CD4-positive, CD25-positive, alpha-beta regulatory T cell (primary cell): ENCODE data around the gene RGS19. TPM values are rescaled to one million over a fixed set of nuclear protein-coding genes. Genes with fewer than 3 reads are reported as not detected.

Experiments used
- ATAC-seq, 2 donors: fragments of 150-1000 bp; cut with Tn5 transposase; one replicate each; pipeline ENCODE4 v1.10.0; 2021; ENCODE audit warnings: low read depth in 2 of 2, moderate number of reproducible peaks in 2 of 2, moderate library complexity in 1 of 2
- DNase-seq, 3 donors: peaks; one replicate each; pipeline versions ENCODE4 v3.0.0 to v3.0.0-alpha.2; 2012 to 2022; ENCODE audit warnings: mixed read lengths in 1 of 3
- H3K27ac ChIP-seq: one replicate; pipeline ENCODE4 v1.7.0; 2013; ENCODE audit warnings: mild to moderate bottlenecking, low read length; ENCODE audit not compliant: insufficient read depth, poor library complexity, severe bottlenecking
- H3K27me3 ChIP-seq: one replicate; pipeline ENCODE4 v1.7.0; 2013; ENCODE audit warnings: low read length; ENCODE audit not compliant: control insufficient read depth, insufficient read depth
- H3K36me3 ChIP-seq: one replicate; pipeline ENCODE4 v1.7.0; 2013; ENCODE audit warnings: mild to moderate bottlenecking, low read length, moderate library complexity; ENCODE audit not compliant: control insufficient read depth, insufficient read depth
- H3K4me1 ChIP-seq: 2 replicates; pipeline ENCODE4 v1.7.0; 2013; ENCODE audit warnings: mild to moderate bottlenecking, low read length; ENCODE audit not compliant: insufficient read depth, control insufficient read depth, poor library complexity, severe bottlenecking
- H3K4me3 ChIP-seq: one replicate; pipeline ENCODE4 v1.7.0; 2013; ENCODE audit warnings: low read depth, mild to moderate bottlenecking, low read length, moderate library complexity
- H3K9me3 ChIP-seq, 2 experiments: 1 replicate in 1 of 2; 2 replicates in 1 of 2; pipeline ENCODE4 v1.7.0; 2013; ENCODE audit warnings: low read length in 2 of 2, mild to moderate bottlenecking in 1 of 2, moderate library complexity in 1 of 2; ENCODE audit not compliant: control insufficient read depth in 2 of 2
- H3K27ac Mint-ChIP-seq, 3 donors: one replicate each; pipeline ENCODE4 v1.8.0; 2020 to 2022; ENCODE audit warnings: mild to moderate bottlenecking in 3 of 3, mixed read lengths in 3 of 3, moderate library complexity in 2 of 3
- H3K27me3 Mint-ChIP-seq: one replicate; pipeline ENCODE4 v1.8.0; 2022; ENCODE audit warnings: mild to moderate bottlenecking, mixed read lengths
- H3K36me3 Mint-ChIP-seq: one replicate; pipeline ENCODE4 v1.8.0; 2020; ENCODE audit warnings: mixed read lengths
- H3K4me1 Mint-ChIP-seq, 4 donors: one replicate each; pipeline ENCODE4 v1.8.0; 2020 to 2022; ENCODE audit warnings: mixed read lengths in 4 of 4, mild to moderate bottlenecking in 1 of 4
- H3K4me3 Mint-ChIP-seq, 4 donors: one replicate each; pipeline ENCODE4 v1.8.0; 2020 to 2022; ENCODE audit warnings: mild to moderate bottlenecking in 4 of 4, mixed read lengths in 4 of 4, moderate library complexity in 3 of 4
- H3K9me3 Mint-ChIP-seq, 7 donors: one replicate each; pipeline ENCODE4 v1.8.0; 2020 to 2022; ENCODE audit warnings: mixed read lengths in 7 of 7, mild to moderate bottlenecking in 3 of 7, moderate library complexity in 2 of 7
- polyA plus RNA-seq, 4 donors: library from polyadenylated mRNA; unstranded; fragments of 300-500 nt; fragmentation: Illumina TruSeq; gene quantifications; one replicate each; pipeline ENCODE4 v1.2.3, GENCODE V29; 2021
- total RNA-seq: library from RNA; stranded (reverse); gene quantifications from one replicate; pipeline ENCODE4 v1.2.3, GENCODE V29; 2022

Gene RGS19
- total and polyA plus RNA-seq, 5 donors from 2014 or later = 50.7 to 105 (median 85.2) TPM

DNA sequence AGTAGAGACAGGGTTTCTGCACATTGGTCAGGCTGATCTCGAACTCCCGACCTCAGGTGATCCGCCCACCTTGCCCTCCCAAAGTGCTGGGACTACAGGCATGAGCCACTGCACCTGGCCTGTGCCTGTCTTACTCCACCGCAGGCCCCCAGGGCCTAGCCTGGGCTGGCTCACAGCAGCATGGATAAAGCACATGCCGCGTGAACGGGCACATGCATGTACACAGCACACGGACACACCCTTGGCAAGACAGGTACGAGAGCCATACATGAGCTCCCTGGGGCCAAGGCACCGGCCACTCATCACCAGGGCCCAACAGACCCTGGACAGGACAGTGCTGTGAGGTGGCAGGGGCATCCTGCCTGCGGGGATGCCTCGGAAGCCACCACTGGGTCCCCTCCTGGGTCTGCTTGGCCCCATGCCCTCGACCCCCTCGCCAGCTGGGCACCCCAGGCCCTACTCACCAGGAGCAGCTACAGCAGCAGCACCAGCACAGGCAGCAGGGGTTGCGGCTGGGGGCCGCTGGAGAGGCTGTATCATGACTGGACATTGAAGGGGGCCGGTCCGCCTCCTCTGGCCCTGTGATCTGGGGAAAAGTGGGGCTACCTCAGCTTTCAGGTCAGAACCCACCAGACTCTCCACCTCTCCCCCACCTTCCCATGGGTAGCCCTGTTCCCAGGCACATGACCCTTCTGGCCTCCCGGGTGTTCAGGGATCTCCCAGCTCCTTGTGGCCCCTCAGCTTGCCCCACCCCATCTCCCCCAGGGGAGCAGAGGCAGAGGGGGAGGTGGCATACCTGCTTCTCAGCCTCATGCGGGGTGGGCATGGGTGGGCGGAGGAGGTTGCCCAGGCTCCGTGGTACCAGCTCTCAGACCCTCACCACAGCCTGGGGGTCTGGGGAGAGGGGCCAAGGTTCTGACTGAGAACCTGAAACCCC, 3.0 kb downstream of the RGS19 start:
- H3K9me3 ChIP-seq = no peaks in the 10 kb centered on the region
- H3K27me3 ChIP-seq = no peaks in the 10 kb centered on the region
- peaks cover 20% of the 10 kb centered on the region for H3K36me3 ChIP-seq
- no peaks in the 10 kb centered on the region for H3K9me3 Mint-ChIP-seq
- H3K4me1 ChIP-seq = peaks cover 38% of the 10 kb centered on the region
- no peak for ATAC-seq
- DNase-seq = no peak
- peak overlapping the region; percentile 29 to 93 (median 48) for H3K4me3 Mint-ChIP-seq
- peak overlapping the region; percentile 68 for H3K27ac ChIP-seq
- H3K4me1 Mint-ChIP-seq = peaks cover 0 to 36% (median 8%) of the 10 kb centered on the region in 4 donors
- H3K27me3 Mint-ChIP-seq = no peaks in the 10 kb centered on the region
- peaks cover 3% of the 10 kb centered on the region for H3K36me3 Mint-ChIP-seq
- H3K4me3 ChIP-seq = no peak overlapping the region
- peak overlapping the region in 1 of 3 donors; percentile 66 for H3K27ac Mint-ChIP-seq

DNA sequence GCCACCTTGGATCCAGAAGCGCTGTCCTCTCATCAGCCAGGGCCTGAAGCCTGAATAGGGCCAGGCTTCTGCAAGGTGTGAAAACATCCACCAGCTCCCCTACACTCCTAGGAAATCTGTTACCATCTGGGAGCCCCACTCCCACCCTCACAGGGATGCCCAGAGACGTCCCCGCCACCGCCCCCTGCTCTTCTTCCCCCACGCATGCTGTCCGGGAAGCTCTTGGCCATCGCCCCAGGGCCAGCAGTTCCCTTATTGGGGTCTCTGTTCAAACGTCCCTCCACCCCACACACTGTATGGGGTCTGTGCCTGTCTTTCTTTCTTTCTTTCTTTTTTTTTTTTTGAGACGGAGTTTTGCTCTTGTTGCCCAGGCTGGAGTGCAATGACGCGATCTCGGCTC, 3.8 kb downstream of the RGS19 start:
- Histone ChIP-seq H3K36me3 (peaks cover 20% of the 10 kb centered on the region), H3K27me3 (no peaks in the 10 kb centered on the region), H3K9me3 (no peaks in the 10 kb centered on the region), H3K4me1 (peaks cover 38% of the 10 kb centered on the region), H3K27ac (no peak overlapping the region), H3K4me3 (no peak overlapping the region)
- Mint-ChIP-seq H3K9me3 (no peaks in the 10 kb centered on the region), H3K4me1 (peaks cover 0 to 33% (median 4%) of the 10 kb centered on the region in 4 donors), H3K27ac (no peak overlapping the region), H3K36me3 (peaks cover 3% of the 10 kb centered on the region), H3K27me3 (no peaks in the 10 kb centered on the region), H3K4me3 (peak overlapping the region in 1 of 4 donors; percentile 13)
- ATAC-seq = no peak
- DNase-seq = no peak

DNA sequence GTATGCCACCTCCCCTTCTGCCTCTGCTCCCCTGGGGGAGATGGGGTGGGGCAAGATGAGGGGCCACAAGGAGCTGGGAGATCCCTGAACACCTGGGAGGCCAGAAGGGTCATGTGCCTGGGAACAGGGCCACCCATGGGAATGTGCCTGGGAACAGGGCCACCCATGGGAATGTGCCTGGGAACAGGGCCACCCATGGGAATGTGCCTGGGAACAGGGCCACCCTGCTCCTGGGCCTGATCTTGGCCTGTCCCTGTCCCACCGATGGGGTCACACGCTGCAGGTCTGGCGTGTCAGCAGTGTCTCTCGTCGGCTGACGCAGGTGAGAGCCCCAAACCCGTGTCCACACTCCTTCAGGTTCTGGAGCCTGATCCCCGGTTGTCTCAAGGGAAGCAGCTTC, 4.4 kb downstream of the RGS19 start:
- Histone ChIP-seq H3K27ac (no peak overlapping the region), H3K27me3 (no peaks in the 10 kb centered on the region), H3K4me3 (no peak overlapping the region), H3K36me3 (peaks cover 20% of the 10 kb centered on the region), H3K4me1 (peaks cover 34% of the 10 kb centered on the region), H3K9me3 (no peaks in the 10 kb centered on the region)
- ATAC-seq (no peak), DNase-seq (no peak)
- peaks cover 3% of the 10 kb centered on the region for H3K36me3 Mint-ChIP-seq
- peak overlapping the region in 2 of 4 donors; percentile 24 to 29 for H3K4me3 Mint-ChIP-seq
- no peaks in the 10 kb centered on the region for H3K9me3 Mint-ChIP-seq
- no peaks in the 10 kb centered on the region for H3K27me3 Mint-ChIP-seq
- H3K4me1 Mint-ChIP-seq = peaks cover 0 to 29% (median 4%) of the 10 kb centered on the region in 4 donors
- no peak overlapping the region for H3K27ac Mint-ChIP-seq

DNA sequence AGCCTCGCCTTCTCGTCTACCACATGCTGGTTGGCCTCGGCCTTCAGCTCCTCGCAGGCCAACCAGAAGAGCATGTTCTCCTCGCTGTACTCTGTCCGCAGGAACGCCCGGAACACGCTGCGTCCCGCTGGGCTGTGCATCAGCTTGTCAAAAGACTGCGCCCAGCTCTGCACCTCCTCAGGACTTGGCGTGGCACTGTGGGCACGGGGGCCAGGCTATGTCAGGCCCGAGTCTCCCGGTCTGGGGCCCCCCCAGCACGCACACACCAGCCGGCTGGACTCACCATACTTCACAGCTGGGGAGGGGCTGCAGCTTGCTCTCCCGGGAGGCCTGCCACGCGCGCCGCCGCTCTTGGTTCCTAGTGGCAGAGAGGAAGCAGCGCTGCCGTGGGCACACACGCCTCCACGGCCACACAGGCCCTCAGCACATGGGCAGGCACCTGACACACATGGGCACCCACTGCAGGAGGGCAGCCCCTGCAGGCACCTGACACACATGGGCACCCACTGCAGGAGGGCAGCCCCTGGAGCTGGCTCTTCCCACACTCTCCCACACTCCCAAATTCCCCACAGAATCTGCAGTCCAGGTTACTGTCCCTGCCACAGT, 5.0 kb downstream of the RGS19 start:
- no peak for ATAC-seq
- Mint-ChIP-seq H3K9me3 (no peaks in the 10 kb centered on the region), H3K27me3 (no peaks in the 10 kb centered on the region), H3K4me1 (peaks cover 0 to 31% (median 4%) of the 10 kb centered on the region in 4 donors), H3K36me3 (peaks cover 3% of the 10 kb centered on the region), H3K27ac (no peak overlapping the region), H3K4me3 (no peak overlapping the region)
- Histone ChIP-seq H3K4me1 (peaks cover 38% of the 10 kb centered on the region), H3K36me3 (peaks cover 20% of the 10 kb centered on the region), H3K4me3 (no peak overlapping the region), H3K27me3 (no peaks in the 10 kb centered on the region), H3K9me3 (no peaks in the 10 kb centered on the region), H3K27ac (no peak overlapping the region)
- DNase-seq = no peak

DNA sequence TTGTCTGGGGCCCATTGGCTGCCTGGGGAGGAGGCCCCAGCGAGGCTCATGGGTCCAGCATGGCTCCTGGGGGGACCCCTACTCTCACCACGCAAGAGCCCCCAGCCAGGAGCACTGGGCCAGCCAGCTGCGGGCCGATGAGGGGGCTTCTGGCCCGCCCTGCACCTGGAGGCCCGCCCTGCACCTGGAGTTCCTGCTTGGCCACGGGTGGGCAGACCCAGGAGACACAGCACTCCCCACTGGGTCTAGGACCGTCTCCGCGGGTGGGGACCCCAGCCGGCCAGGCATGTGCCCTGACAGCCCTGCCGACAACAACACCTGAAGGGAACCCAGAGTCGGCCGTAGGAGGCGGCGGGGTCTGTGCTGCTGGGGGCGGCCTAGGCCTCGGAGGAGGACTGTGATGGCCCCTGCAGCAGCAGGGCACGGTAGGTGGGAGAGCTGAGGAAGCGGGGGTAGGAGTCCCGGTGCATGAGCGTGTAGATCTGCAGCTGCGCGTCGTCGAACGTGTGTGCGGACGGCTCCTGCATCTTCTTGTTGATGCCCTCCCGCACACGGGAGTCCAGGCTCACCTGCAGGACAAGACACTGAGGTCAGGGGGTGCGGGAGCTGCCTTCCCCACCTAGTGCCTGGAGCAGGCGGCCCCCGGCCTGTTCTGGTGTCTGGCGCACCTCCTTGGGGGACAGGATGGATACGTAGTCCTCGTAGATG, 5.7 kb downstream of the RGS19 start:
- no peak for ATAC-seq
- Mint-ChIP-seq H3K4me3 (no peak overlapping the region), H3K27ac (peak overlapping the region in 1 of 3 donors; percentile 66), H3K27me3 (no peaks in the 10 kb centered on the region), H3K36me3 (peaks cover 3% of the 10 kb centered on the region), H3K4me1 (peaks cover 0 to 31% (median 3%) of the 10 kb centered on the region in 4 donors), H3K9me3 (no peaks in the 10 kb centered on the region)
- no peaks in the 10 kb centered on the region for H3K27me3 ChIP-seq
- H3K4me3 ChIP-seq = no peak overlapping the region
- H3K27ac ChIP-seq = no peak overlapping the region
- H3K4me1 ChIP-seq = peaks cover 34% of the 10 kb centered on the region
- DNase-seq = no peak
- H3K9me3 ChIP-seq = no peaks in the 10 kb centered on the region
- peaks cover 20% of the 10 kb centered on the region for H3K36me3 ChIP-seq

DNA sequence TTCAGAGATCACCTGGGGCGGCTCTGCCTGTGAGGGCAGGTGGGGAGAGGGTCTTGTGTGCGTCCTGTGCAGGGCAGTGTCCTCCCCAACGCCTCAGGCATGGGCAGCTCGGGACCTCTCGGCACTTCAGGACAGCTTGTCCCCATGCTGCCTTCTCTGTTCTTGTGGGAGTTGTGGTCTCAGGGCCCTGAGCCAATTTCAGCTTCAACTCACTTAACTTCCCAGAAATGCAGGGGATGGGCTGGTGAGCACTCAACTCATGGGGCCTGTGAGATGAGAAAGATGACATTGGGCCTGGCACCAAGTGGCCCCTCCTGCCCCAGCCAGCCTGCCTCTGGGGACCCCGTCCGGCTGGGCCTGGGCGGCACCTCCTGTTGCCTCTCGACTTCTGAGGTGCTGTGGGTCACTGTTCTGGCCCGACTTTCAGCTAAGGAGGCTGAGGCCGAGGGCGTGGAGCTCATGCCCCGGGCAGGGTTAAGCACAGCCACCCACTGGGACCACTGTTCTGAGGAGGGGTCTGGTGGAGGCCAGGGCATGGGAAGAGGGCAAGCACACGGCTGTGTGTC, 6.7 kb downstream of the RGS19 start:
- no peak overlapping the region for H3K4me3 Mint-ChIP-seq
- H3K4me1 Mint-ChIP-seq = peaks cover 0 to 33% (median under 1%) of the 10 kb centered on the region in 4 donors
- peaks cover 23% of the 10 kb centered on the region for H3K4me1 ChIP-seq
- H3K27me3 Mint-ChIP-seq = no peaks in the 10 kb centered on the region
- ATAC-seq (no peak), DNase-seq (no peak)
- no peaks in the 10 kb centered on the region for H3K27me3 ChIP-seq
- H3K36me3 ChIP-seq = peaks cover 20% of the 10 kb centered on the region
- H3K27ac Mint-ChIP-seq = no peak overlapping the region
- no peaks in the 10 kb centered on the region for H3K9me3 Mint-ChIP-seq
- no peak overlapping the region for H3K4me3 ChIP-seq
- no peaks in the 10 kb centered on the region for H3K9me3 ChIP-seq
- H3K27ac ChIP-seq = no peak overlapping the region
- peaks cover 3% of the 10 kb centered on the region for H3K36me3 Mint-ChIP-seq
